IPS-20b (cell line): ENCODE results near the gene ZNF710.
"Not testable (repeated sequence)": the region's sequence is repeated elsewhere in the genome, so short reads cannot be mapped to it uniquely, and the experiment has no call there.

ENCODE experiments used
- H3K27ac ChIP-seq: one replicate; pipeline ENCODE4 v1.5.1; 2013; ENCODE audit warnings: low read length
- H3K27me3 ChIP-seq: 2 replicates; pipeline ENCODE4 v1.6.1; 2013; ENCODE audit warnings: mild to moderate bottlenecking, low read length, inconsistent platforms; ENCODE audit not compliant: insufficient read depth
- H3K36me3 ChIP-seq: 2 replicates; pipeline ENCODE4 v1.6.1; 2013; ENCODE audit warnings: low read depth, mild to moderate bottlenecking, inconsistent platforms, low read length, moderate library complexity; ENCODE audit not compliant: insufficient read depth
- H3K4me1 ChIP-seq: 2 replicates; pipeline ENCODE4 v1.6.1; 2013; ENCODE audit warnings: mild to moderate bottlenecking, control low read depth, inconsistent platforms, low read length, moderate library complexity; ENCODE audit not compliant: insufficient read depth
- H3K4me3 ChIP-seq: 2 replicates; pipeline ENCODE4 v1.5.1; 2013; ENCODE audit warnings: mild to moderate bottlenecking, low read length, inconsistent platforms
- H3K9ac ChIP-seq: 2 replicates; pipeline ENCODE4 v1.6.1; 2013; ENCODE audit warnings: low read depth, mild to moderate bottlenecking, inconsistent platforms, low read length, moderate library complexity
- H3K9me3 ChIP-seq: 2 replicates; pipeline ENCODE4 v1.6.1; 2013; ENCODE audit warnings: mild to moderate bottlenecking, low read depth, low read length, inconsistent platforms; ENCODE audit not compliant: insufficient read depth

Gene ZNF710

GRCh38 chr15:90001062-90001682 is at the start of gene ZNF710:
ZNF710 (plus strand) TSS chr15:90001324; CDS start chr15:90067138, 65,814 bp downstream.
- Histone ChIP-seq H3K4me3 (peak within 1 kb of the TSS; percentile 82), H3K9ac (peak within 1 kb of the TSS; percentile 82), H3K36me3 (no peaks in the 10 kb centered on the region), H3K9me3 (no peaks in the 10 kb centered on the region), H3K27ac (peak within 1 kb of the TSS; percentile 27), H3K27me3 (peaks cover 12% of the 10 kb centered on the region), H3K4me1 (peaks cover 27% of the 10 kb centered on the region)

GRCh38 chr15:89954541-89954940 is 46.6 kb upstream of the ZNF710 start:
- H3K4me3 ChIP-seq: no peak overlapping the region
- no peaks in the 10 kb centered on the region for H3K27me3 ChIP-seq
- H3K4me1 ChIP-seq: no peaks in the 10 kb centered on the region
- H3K27ac ChIP-seq: no peak overlapping the region
- no peaks in the 10 kb centered on the region for H3K36me3 ChIP-seq
- no peaks in the 10 kb centered on the region for H3K9me3 ChIP-seq
- no peak overlapping the region for H3K9ac ChIP-seq

GRCh38 chr15:89955449-89955998 is 45.6 kb upstream of the ZNF710 start:
- H3K27me3 ChIP-seq, H3K27ac ChIP-seq, H3K4me3 ChIP-seq, H3K36me3 ChIP-seq, H3K4me1 ChIP-seq, H3K9me3 ChIP-seq, H3K9ac ChIP-seq: not testable (repeated sequence)

GRCh38 chr15:89958107-89958805 is 42.9 kb upstream of the ZNF710 start:
- Histone ChIP-seq H3K27me3 (no peaks in the 10 kb centered on the region), H3K36me3 (no peaks in the 10 kb centered on the region), H3K9me3 (no peaks in the 10 kb centered on the region), H3K4me3 (no peak overlapping the region), H3K9ac (no peak overlapping the region), H3K4me1 (no peaks in the 10 kb centered on the region), H3K27ac (no peak overlapping the region)

GRCh38 chr15:89963301-89964231 is 37.6 kb upstream of the ZNF710 start:
- Histone ChIP-seq H3K4me1 (no peaks in the 10 kb centered on the region), H3K27ac (no peak overlapping the region), H3K27me3 (0 out of 2 replicates have a peak, but pooled peaks cover 4% of the 10 kb centered on the region), H3K9me3 (no peaks in the 10 kb centered on the region), H3K36me3 (no peaks in the 10 kb centered on the region), H3K9ac (no peak overlapping the region), H3K4me3 (no peak overlapping the region)

GRCh38 chr15:89964232-89964954 is 36.7 kb upstream of the ZNF710 start:
- Histone ChIP-seq H3K4me3 (no peak overlapping the region), H3K36me3 (no peaks in the 10 kb centered on the region), H3K27me3 (0 out of 2 replicates have a peak, but pooled peaks cover 4% of the 10 kb centered on the region), H3K9me3 (no peaks in the 10 kb centered on the region), H3K4me1 (no peaks in the 10 kb centered on the region), H3K9ac (no peak overlapping the region), H3K27ac (no peak overlapping the region)

GRCh38 chr15:89967881-89968280 is 33.2 kb upstream of the ZNF710 start:
- Histone ChIP-seq H3K9me3 (no peaks in the 10 kb centered on the region), H3K9ac (no peak overlapping the region), H3K4me1 (no peaks in the 10 kb centered on the region), H3K36me3 (no peaks in the 10 kb centered on the region), H3K27ac (no peak overlapping the region), H3K4me3 (no peak overlapping the region), H3K27me3 (0 out of 2 replicates have a peak, but pooled peaks cover 4% of the 10 kb centered on the region)

GRCh38 chr15:89971592-89971997 is 29.5 kb upstream of the ZNF710 start:
- Histone ChIP-seq H3K9me3 (no peaks in the 10 kb centered on the region), H3K27me3 (no peaks in the 10 kb centered on the region), H3K9ac (no peak overlapping the region), H3K36me3 (no peaks in the 10 kb centered on the region), H3K4me3 (no peak overlapping the region), H3K27ac (no peak overlapping the region), H3K4me1 (no peaks in the 10 kb centered on the region)

GRCh38 chr15:89972085-89972484 is 29.0 kb upstream of the ZNF710 start:
- Histone ChIP-seq H3K4me3 (no peak overlapping the region), H3K36me3 (no peaks in the 10 kb centered on the region), H3K9ac (no peak overlapping the region)

GRCh38 chr15:89975482-89976245 is 25.5 kb upstream of the ZNF710 start:
- H3K4me3 ChIP-seq: no peak overlapping the region
- H3K9me3 ChIP-seq: no peaks in the 10 kb centered on the region; the same call in 1 of the 2 replicates
- H3K4me1 ChIP-seq: no peaks in the 10 kb centered on the region
- H3K27me3 ChIP-seq: peaks cover 12% of the 10 kb centered on the region
- H3K27ac ChIP-seq: no peak overlapping the region
- H3K36me3 ChIP-seq: no peaks in the 10 kb centered on the region
- no peak overlapping the region for H3K9ac ChIP-seq

More at GRCh38 chr15:89972085-89972484, 29.0 kb upstream of the ZNF710 start:
- H3K27me3 ChIP-seq: no peaks in the 10 kb centered on the region
- H3K27ac ChIP-seq: no peak overlapping the region
- no peaks in the 10 kb centered on the region for H3K9me3 ChIP-seq
- H3K4me1 ChIP-seq: no peaks in the 10 kb centered on the region
